CD4-positive, alpha-beta T cell treated with Interleukin-6 for 4 hours (primary cell): ENCODE data around the gene ULBP1.
"Not testable (repeated sequence)": the region's sequence is repeated elsewhere in the genome, so short reads cannot be mapped to it uniquely, and the experiment has no call there.

Source experiments
- DNase-seq: peaks from one replicate; pipeline ENCODE4 v3.0.0-alpha.2; 2020; ENCODE audit warnings: mixed read lengths

ULBP1 gene

DNA sequence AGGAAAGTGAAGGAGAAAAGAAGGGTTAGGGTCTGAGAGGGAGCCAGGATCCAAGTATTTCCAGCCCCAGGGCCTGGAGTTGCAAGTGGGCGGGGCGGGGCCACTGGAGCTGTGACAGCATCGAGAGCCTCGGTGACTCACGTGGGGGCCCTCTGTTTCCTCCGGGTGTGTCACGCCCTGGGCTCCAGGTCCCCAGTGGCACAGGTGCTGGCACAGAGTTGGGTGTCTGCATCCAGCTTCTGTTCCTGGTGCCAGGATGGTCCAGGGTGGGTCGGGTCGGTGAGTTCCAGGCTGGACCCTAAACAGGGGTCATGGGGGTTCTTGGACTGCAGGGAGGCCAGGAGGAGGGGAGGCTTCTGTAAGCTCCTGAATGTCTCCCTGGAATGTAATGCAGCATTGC lies 44.8 kb downstream of the ULBP1 start:
- DNase-seq, result peak; percentile 43

DNA sequence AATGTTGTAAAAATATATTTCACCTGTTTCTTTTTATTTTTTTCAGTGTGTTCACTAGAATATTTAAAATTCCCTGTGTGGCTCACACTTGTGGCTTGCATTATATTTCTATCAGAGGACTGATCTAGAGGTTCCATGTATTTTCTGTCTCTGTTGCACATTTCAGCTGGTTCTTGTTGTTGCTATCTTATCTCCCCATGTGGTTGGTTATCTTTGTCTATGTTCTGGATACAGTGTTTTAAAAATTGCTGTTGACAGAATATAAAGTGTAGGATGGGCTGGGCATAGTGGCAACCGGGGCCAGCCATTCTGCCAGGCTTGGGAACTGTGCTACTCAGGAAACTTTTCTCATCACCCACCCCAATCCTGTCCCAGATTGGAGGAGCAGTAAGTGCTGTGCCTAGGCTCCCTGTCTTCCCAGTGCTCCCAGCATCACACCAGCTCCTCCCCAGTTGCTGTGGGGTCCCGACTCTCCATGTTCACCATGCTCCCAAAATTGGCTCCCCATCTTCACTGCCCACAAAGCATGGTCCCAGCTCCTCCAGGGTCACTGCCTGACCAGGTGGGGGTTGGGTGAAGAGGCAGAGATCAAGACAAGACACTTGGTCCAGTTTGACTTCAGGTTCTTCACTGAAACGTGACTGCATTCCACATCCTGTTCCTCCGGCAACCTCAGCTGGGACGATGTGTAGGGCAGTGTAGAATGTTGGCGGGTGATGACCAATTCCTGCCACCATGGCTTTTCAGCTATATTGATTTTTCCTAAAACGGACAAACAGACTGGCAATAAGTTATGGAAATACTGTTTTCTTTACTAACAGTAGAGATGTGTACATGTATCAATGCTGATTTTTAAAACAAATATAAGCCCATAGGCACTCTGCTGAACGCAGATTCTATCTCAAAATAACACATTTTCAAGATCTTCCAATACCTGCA lies 49.4 kb downstream of the ULBP1 start:
- DNase-seq, result not testable (repeated sequence)

DNA sequence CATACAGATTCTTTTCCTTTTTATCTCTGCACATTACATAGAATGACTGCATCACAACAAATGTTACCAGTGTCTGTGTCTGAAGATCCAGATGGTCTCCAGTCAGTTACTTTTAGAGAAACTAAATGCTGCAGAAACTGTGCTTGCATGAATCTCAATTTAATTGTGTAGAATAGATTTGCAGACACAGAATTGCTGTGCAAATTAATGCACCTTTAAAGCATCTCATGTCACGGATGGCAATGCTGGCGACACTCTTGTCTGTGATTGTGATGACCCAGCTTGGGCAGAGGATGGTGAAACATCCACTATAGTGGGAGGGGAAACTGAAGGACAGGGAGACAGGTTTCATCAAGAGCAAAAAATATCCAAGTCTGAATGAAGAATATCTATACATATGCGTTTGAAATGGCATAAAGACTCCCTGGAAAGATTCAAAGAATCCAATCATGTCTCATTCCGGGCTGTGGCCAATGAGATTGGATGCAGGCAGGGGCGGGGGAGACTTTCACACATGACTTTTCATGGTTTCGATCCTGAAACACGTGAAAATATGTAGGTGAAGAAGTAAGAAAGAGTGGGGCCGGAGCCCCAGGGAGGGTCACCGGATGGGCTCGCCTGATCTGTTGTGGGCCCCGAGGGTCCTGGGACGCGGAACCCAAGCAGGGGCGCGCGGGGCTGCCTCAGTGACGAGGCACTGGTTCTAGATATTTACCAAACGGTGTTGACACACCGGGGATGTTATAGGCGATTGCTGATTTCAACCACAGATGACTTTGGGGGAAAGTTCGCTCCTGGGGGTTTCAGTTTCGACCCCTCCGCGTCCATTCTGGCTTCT lies 50.3 kb downstream of the ULBP1 start:
- not testable (repeated sequence) for DNase-seq

DNA sequence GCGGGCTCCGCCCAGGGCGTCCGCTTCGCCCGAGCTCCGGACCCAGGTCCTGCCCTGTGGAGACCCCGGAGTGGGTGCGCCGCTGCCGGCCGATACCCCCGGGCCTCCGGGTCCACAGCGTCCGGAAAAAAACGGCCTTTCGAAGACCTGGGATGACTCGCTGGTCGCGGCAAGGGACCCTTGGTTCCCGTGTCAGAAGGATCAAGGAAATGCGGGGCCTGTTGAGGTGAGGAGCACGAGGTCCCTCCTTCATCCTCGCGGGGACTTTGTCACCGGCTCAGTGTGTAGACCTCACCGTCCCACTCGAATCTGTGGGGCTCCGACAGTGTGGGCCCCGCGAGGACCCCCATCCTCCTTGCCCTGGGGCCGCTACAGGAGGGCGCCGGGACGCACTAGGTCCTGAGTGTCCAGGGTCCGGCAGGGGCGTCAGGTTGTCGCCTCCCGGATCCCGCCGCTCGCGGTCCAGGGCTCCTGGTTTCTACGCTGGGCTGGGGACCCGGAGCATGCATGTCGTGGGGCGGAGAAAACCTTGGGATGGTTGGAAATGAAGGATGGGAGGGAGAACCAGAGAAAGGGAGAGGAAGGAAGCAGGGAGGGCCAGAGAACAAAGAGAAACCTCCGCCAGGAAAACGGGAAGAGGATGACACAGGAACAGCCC lies 51.0 kb downstream of the ULBP1 start:
- DNase-seq, result not testable (repeated sequence)

DNA sequence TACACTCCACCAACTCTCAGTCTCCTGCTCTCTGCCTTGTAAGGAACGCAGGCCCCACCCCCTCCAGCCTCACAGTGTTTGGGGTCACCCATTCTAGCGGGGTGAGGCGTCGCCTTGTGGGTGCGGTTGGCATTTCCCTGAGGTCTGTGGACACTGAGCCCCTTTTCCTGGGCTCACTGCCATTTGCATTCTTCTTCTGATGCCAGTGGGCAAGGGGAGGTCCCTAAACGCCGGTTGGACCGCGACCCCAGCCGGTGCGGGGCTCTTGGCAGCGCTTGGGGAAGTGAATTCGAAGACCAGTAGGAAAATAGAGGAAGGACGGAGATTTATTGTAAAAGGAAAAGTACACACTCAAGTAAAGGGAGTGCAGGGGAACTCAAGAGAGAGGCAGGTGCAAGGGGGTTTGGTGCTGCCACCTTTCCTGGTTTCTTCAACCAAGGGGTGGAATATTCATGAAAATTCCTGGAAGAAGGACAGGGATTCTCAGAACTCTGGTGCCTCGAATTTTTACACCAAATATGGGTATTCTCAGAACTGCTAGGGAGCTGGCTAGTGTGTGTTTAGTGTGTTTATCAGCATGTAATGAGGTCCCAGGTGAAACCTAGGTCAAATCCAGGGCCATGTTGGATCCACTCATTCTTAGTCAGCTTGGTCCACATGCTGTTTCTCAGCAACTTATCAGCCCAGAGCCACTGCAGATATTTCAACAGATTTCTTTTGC lies 51.7 kb downstream of the ULBP1 start:
- DNase-seq, result not testable (repeated sequence)

DNA sequence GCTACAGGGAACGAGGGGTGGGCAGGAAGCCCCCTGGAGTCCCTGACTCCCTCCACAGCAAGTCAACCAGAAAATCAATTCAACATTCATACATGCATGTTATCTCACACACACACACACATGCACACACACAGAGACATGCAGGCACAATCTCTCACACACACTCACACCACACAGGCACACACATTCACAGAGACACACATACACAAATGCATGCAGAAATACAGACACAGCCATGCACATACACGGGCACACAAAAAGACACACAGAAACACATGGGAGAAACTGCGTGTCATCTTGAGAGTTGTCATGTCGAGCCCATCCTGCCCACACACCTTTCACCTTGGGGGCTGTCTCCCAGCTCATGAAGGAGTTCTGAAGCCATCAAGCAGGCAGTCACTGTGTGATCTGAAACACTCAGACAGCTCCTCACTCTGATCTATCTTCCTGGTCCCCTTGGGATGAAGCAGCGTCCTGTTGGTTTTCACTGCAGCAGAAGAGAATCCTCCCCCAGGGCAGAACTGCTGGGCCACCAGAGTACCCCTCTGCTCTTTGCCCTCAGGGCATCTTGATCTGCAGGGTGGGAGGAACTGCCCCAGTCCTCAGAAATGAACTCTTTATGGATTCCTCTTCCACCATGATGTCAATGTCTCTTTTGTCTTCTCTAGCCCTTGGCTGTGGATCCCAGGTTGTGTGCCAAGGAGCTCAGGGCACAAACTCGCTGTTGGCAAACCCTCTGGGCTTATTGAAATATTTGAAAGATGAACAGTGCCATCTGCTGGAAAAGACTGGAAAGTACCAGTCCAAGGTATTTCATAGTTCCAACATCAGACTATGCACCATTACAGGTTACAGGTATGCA lies 52.8 kb downstream of the ULBP1 start:
- peak; percentile 66 for DNase-seq

DNA sequence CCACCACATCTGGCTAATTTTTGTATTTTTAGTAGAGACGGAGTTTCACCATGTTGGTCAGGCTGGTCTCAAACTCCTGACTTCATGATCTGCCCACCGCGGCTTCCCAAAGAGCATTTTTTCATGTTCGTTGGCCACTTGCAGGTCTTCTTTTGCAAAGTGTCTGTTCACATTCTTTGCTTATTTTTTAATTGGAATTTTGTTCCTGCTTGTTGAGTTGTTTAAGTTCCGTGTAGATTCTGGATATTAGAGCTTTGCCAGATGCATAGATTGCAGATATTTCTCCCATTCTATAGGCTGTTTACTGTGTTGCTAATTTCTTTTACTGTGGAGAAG lies 53.4 kb downstream of the ULBP1 start:
- not testable (repeated sequence) for DNase-seq

DNA sequence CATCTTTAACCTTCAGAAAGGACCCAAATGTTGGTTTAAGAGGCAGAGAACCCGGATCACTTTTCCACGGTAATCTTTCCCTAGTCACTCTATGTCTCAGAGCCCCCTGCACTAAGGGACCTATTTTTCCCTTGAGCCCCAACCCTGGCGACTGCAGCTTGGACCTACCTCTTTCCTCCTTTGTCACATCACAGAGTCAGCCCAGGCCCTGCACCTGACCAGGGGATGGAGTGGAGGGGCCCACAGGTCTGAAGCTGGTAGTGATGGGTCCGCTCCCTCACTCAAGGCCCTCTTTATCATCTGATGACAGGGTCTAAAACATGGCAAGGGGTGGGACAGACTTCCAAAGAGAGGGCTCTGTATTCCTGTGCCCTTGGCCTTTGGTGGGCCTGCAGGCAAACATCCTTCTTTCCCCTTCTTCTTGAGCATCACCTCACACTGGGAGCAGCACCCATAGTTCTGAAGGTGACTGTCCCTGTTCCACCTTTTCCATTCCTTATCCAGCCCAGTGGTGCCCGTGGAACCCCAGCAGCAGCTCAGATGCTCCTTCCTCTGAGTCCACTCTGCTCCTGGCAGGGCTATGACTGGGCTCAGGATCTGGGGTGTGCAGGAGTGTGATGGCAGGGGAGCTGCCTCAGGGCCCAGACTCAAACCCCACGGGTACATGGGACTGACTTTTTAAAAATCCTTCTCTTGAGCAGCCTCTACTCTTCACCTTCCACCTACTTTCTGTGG lies 55.3 kb downstream of the ULBP1 start:
- no peak for DNase-seq

DNA sequence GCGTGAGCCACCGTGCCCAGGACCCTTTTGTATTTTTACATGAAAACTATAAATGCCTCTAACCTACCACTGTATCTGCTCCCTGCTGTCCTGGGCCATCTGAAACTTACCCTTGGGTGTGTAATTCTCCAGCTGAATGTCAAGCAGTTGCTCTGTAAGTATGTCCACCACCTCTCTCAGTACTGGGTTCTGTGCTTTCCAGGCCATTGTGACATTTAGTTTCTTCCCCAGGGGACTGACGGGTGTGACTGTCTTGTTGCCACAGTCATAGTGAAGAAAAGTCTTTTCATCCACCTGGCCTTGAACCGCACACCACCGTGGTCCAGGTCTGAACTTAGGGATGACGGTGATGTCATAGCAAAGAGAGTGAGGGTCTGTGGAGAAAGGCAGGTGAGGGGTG lies 58.1 kb downstream of the ULBP1 start:
- DNase-seq, result not testable (repeated sequence)
